ENCODE data around the gene APP. TPM values are rescaled to one million over a fixed set of nuclear protein-coding genes. Genes with fewer than 3 reads are reported as not detected.

Gene APP
- total RNA-seq, 1 donor from 2014 or later = 306 TPM

DNA sequence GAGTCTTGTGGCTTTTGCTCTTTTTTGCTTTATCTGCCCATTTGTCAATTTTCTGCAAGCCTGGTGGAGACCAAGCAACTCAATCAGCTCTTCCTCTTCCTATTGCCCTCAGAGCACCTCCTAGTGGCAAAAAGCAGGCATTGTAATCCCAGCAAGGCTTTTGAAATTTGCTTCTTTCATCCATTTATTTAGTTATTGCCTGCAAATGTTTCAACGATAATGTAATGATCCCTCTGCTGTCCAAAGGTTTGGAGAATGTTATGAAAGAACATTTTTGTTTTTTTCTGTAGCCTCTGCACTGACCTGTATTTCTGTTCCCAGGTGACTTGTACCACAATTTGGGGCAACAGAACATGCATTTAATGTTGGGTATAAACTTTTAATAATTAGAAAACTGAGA lies 308.0 kb downstream of the APP start:
- Mint-ChIP-seq H3K4me1 (peaks cover 17% of the 10 kb centered on the region), H3K9me3 (no peaks in the 10 kb centered on the region), H3K36me3 (no peaks in the 10 kb centered on the region), H3K4me3 (no peak overlapping the region), H3K27me3 (ENCODE audit: insufficient read depth, low read depth) (peaks cover 2% of the 10 kb centered on the region), H3K27ac (no peak overlapping the region)
- peaks cover 21% of the 10 kb centered on the region for H3K4me1 ChIP-seq
- no peaks in the 10 kb centered on the region for H3K9me3 ChIP-seq (ENCODE audit: low read depth)
- no peaks in the 10 kb centered on the region for H3K27me3 ChIP-seq
- TF ChIP-seq EZH2 (IDR thresholded peaks at IDR 0.05) = no peak
- TF ChIP-seq, protein P1, sequence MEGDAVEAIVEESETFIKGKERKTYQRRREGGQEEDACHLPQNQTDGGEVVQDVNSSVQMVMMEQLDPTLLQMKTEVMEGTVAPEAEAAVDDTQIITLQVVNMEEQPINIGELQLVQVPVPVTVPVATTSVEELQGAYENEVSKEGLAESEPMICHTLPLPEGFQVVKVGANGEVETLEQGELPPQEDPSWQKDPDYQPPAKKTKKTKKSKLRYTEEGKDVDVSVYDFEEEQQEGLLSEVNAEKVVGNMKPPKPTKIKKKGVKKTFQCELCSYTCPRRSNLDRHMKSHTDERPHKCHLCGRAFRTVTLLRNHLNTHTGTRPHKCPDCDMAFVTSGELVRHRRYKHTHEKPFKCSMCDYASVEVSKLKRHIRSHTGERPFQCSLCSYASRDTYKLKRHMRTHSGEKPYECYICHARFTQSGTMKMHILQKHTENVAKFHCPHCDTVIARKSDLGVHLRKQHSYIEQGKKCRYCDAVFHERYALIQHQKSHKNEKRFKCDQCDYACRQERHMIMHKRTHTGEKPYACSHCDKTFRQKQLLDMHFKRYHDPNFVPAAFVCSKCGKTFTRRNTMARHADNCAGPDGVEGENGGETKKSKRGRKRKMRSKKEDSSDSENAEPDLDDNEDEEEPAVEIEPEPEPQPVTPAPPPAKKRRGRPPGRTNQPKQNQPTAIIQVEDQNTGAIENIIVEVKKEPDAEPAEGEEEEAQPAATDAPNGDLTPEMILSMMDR (IDR thresholded peaks at IDR 0.05) = peak; percentile 86
- H3K36me3 ChIP-seq = no peaks in the 10 kb centered on the region
- no peaks in the 10 kb centered on the region for H3K79me2 ChIP-seq (ENCODE audit: low read depth)
- H2AFZ ChIP-seq (replicated peaks) = peak overlapping the region; percentile 23
- no peaks in the 10 kb centered on the region for H4K20me1 ChIP-seq (ENCODE audit: low read depth)
- H3K9ac ChIP-seq = no peak overlapping the region
- no peak overlapping the region for H3K4me3 ChIP-seq
- no peak overlapping the region for H3K27ac ChIP-seq
- H3K4me2 ChIP-seq = no peak overlapping the region
- no peaks in the 10 kb centered on the region for H3F3A ChIP-seq (ENCODE audit: low read depth)
- DNase-seq (ENCODE audit: low spot score) = peak; percentile 32

GRCh38 chr21:25862112-25862511 lies 308.5 kb downstream of the APP start:
- no peak overlapping the region for H3K4me2 ChIP-seq
- Mint-ChIP-seq H3K9me3 (no peaks in the 10 kb centered on the region), H3K27ac (no peak overlapping the region), H3K4me3 (no peak overlapping the region), H3K36me3 (no peaks in the 10 kb centered on the region), H3K27me3 (ENCODE audit: insufficient read depth, low read depth) (peaks cover 2% of the 10 kb centered on the region), H3K4me1 (peaks cover 14% of the 10 kb centered on the region)
- no peak overlapping the region for H3K4me3 ChIP-seq
- no peaks in the 10 kb centered on the region for H3K79me2 ChIP-seq (ENCODE audit: low read depth)
- no peaks in the 10 kb centered on the region for H3K36me3 ChIP-seq
- peaks cover 21% of the 10 kb centered on the region for H3K4me1 ChIP-seq
- DNase-seq (ENCODE audit: low spot score) = peak; percentile 9
- TF ChIP-seq EZH2 (IDR thresholded peaks at IDR 0.05) = no peak
- TF ChIP-seq, protein P1 (IDR thresholded peaks at IDR 0.05) = no peak
- no peak for TF ChIP-seq EZH2phosphoT487 (IDR thresholded peaks at IDR 0.05)
- no peak overlapping the region for H3K9ac ChIP-seq
- H3K27me3 ChIP-seq = no peaks in the 10 kb centered on the region
- H3F3A ChIP-seq (ENCODE audit: low read depth) = no peaks in the 10 kb centered on the region
- no peaks in the 10 kb centered on the region for H4K20me1 ChIP-seq (ENCODE audit: low read depth)
- no peak overlapping the region for H3K27ac ChIP-seq
- H3K9me3 ChIP-seq (ENCODE audit: low read depth) = no peaks in the 10 kb centered on the region
- H2AFZ ChIP-seq (replicated peaks) = peak overlapping the region; percentile 23

- no peaks in the 10 kb centered on the region for H3K36me3 ChIP-seq
- H3K79me2 ChIP-seq (ENCODE audit: low read depth) = no peaks in the 10 kb centered on the region
- H3K4me1 ChIP-seq = peaks cover 13% of the 10 kb centered on the region
- H3K27ac ChIP-seq = no peak overlapping the region
- no peaks in the 10 kb centered on the region for H3K9me3 ChIP-seq (ENCODE audit: low read depth)
- H3K9ac ChIP-seq = no peak overlapping the region
- Mint-ChIP-seq H3K36me3 (no peaks in the 10 kb centered on the region), H3K9me3 (no peaks in the 10 kb centered on the region), H3K27me3 (ENCODE audit: insufficient read depth, low read depth) (peaks cover 2% of the 10 kb centered on the region), H3K27ac (no peak overlapping the region), H3K4me3 (no peak overlapping the region), H3K4me1 (peaks cover 14% of the 10 kb centered on the region)
- H3F3A ChIP-seq (ENCODE audit: low read depth) = no peaks in the 10 kb centered on the region
- TF ChIP-seq EZH2 (IDR thresholded peaks at IDR 0.05) (no peak), EZH2phosphoT487 (IDR thresholded peaks at IDR 0.05) (no peak)
- TF ChIP-seq, protein P1 (IDR thresholded peaks at IDR 0.05) = no peak
- no peak overlapping the region for H3K4me2 ChIP-seq
- H3K4me3 ChIP-seq = no peak overlapping the region
- no peaks in the 10 kb centered on the region for H4K20me1 ChIP-seq (ENCODE audit: low read depth)
- no peak for DNase-seq (ENCODE audit: low spot score)
- no peak overlapping the region for H2AFZ ChIP-seq (replicated peaks)
- H3K27me3 ChIP-seq = no peaks in the 10 kb centered on the region
Measured at GRCh38 chr21:25859235-25859929, 311.2 kb downstream of the APP start.

Data from neural progenitor cell (in vitro differentiated cells).